SK-N-SH (cell line): ENCODE results near the gene ITPRIPL2.

ENCODE experiments used
- CTCF ChIP-seq: fragments of 200-600 bp; sonication (generic); IDR thresholded peaks from 2 replicates; pipeline ENCODE4 v1.6.1; 2017; ENCODE audit warnings: antibody characterized with exemption, mild to moderate bottlenecking, moderate library complexity
- EP300 ChIP-seq, 2 experiments: IDR thresholded peaks; 2 replicates each; pipeline versions ENCODE4 v1.4.0 to v1.6.1; 2012; ENCODE audit warnings: borderline replicate concordance in 1 of 2, low read depth in 1 of 2, low read length in 1 of 2
- EZH2phosphoT487 ChIP-seq: fragments of 200-600 bp; sonication (generic); IDR thresholded peaks from 2 replicates; pipeline ENCODE4 v1.6.1; 2017; ENCODE audit warnings: low read depth, mixed run types, mild to moderate bottlenecking, antibody characterized with exemption, moderate library complexity, borderline replicate concordance
- FOXJ3 ChIP-seq: sonication (generic); formaldehyde crosslinking; IDR thresholded peaks from 2 replicates; pipeline ENCODE4 v1.5.1; 2020; ENCODE audit warnings: mild to moderate bottlenecking, missing genetic modification reagents
- MXI1 ChIP-seq: IDR thresholded peaks from 2 replicates; pipeline ENCODE4 v1.6.1; 2012; ENCODE audit warnings: mild to moderate bottlenecking, low read depth, low read length, improper control_type of control experiment
- NRF1 ChIP-seq: IDR thresholded peaks from 2 replicates; pipeline ENCODE4 v1.6.1; 2012; ENCODE audit warnings: low read depth, mild to moderate bottlenecking, low read length
- REST ChIP-seq: IDR thresholded peaks from 2 replicates; pipeline ENCODE4 v1.6.1; 2012; ENCODE audit warnings: mild to moderate bottlenecking, low read depth, low read length, moderate library complexity
- RFX5 ChIP-seq: IDR thresholded peaks from 2 replicates; pipeline ENCODE4 v1.6.1; 2012; ENCODE audit warnings: mild to moderate bottlenecking, improper control_type of control experiment, low read length
- RXRA ChIP-seq: IDR thresholded peaks from 2 replicates; pipeline ENCODE4 v1.4.0; 2012; ENCODE audit warnings: low read depth, mild to moderate bottlenecking, borderline replicate concordance
- SIN3A ChIP-seq: IDR thresholded peaks from 2 replicates; pipeline ENCODE4 v1.6.1; 2012; ENCODE audit warnings: low read depth, mild to moderate bottlenecking, low read length, moderate library complexity, borderline replicate concordance
- SMC3 ChIP-seq: IDR thresholded peaks from 2 replicates; pipeline ENCODE4 v1.6.1; 2012; ENCODE audit warnings: low read depth, low read length, improper control_type of control experiment
- TAF1 ChIP-seq: IDR thresholded peaks from 2 replicates; pipeline ENCODE4 v1.6.1; 2012; ENCODE audit warnings: low read depth, mild to moderate bottlenecking, low read length, moderate library complexity, borderline replicate concordance
- TCF12 ChIP-seq: IDR thresholded peaks from 2 replicates; pipeline ENCODE4 v1.4.0; 2012
- ZBTB33 ChIP-seq: IDR thresholded peaks from 2 replicates; pipeline ENCODE4 v1.4.0; 2012; ENCODE audit warnings: low read depth, borderline replicate concordance

GRCh38 chr16:19114359-19115147, 789 bp downstream of the ITPRIPL2 start:
- TF ChIP-seq CTCF (no peak), FOXJ3 (CRISPR knock-in tag) (no peak), RXRA (no peak), RFX5 (no peak), TAF1 (no peak), NRF1 (no peak), ZBTB33 (no peak), EP300 (IDR thresholded peaks at IDR 0.05; ENCODE audit: borderline replicate concordance in 1 of 2, low read depth in 1 of 2, low read length in 1 of 2) (no peak), TCF12 (no peak), REST (no peak), MXI1 (no peak), SIN3A (no peak), EZH2phosphoT487 (no peak), SMC3 (no peak)
